GM20000 (cell line): ENCODE measurements around the gene SERPINA9.
"Not testable (repeated sequence)": the region's sequence is repeated elsewhere in the genome, so short reads cannot be mapped to it uniquely, and the experiment has no call there.

ENCODE experiments used
- DNase-seq: peaks from one replicate; pipeline ENCODE4 v3.0.0; 2012; ENCODE audit warnings: low spot score
- TF ChIP-seq, protein P1 (sequence below): IDR thresholded peaks from 2 replicates; pipeline ENCODE4 v1.5.1; 2012; ENCODE audit warnings: mild to moderate bottlenecking, control low read depth; ENCODE audit errors: extremely low read depth, missing control alignments

SERPINA9 gene

DNA sequence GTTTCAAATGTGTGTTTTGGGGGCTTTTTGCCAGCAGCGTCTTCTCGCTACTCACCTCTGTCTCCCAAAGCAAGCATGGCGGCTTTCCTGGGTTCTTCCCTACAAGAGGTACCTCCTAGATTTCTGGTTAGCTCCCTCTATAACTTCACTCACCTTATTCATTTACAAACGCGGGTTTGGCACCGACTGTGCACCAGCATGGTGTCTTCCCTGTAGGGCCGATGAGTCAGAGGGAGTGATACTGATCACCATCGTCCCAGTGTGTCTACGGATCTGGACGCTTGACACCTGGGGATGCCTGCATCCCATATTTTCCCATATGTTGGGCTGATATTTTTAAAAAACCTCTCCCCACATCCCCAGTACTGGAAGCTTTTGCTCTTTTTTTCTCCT is 41.2 kb upstream of the SERPINA9 start:
- TF ChIP-seq, protein P1, sequence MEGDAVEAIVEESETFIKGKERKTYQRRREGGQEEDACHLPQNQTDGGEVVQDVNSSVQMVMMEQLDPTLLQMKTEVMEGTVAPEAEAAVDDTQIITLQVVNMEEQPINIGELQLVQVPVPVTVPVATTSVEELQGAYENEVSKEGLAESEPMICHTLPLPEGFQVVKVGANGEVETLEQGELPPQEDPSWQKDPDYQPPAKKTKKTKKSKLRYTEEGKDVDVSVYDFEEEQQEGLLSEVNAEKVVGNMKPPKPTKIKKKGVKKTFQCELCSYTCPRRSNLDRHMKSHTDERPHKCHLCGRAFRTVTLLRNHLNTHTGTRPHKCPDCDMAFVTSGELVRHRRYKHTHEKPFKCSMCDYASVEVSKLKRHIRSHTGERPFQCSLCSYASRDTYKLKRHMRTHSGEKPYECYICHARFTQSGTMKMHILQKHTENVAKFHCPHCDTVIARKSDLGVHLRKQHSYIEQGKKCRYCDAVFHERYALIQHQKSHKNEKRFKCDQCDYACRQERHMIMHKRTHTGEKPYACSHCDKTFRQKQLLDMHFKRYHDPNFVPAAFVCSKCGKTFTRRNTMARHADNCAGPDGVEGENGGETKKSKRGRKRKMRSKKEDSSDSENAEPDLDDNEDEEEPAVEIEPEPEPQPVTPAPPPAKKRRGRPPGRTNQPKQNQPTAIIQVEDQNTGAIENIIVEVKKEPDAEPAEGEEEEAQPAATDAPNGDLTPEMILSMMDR = no peak
- no peak for DNase-seq

DNA sequence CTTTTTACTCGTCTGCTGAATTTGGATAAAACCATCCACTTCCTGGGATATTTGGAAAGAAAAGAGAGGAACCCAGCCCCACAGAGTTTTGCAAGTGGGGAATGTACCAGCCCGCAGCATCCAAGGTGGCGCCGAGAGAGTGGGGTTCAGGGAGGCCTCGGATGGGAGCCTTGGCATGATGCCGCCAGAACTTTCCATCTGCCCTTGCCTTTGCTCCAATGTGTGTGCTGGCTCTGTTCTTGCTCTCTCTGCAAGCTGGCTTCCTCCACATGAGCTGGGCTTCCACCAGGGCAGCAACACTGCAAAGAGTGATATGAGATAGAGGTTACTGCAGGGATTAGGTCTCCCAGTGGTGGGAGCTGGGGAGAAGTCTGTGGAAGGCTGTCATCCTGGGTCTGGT is 39.9 kb upstream of the SERPINA9 start:
- TF ChIP-seq, protein P1 = no peak
- no peak for DNase-seq

DNA sequence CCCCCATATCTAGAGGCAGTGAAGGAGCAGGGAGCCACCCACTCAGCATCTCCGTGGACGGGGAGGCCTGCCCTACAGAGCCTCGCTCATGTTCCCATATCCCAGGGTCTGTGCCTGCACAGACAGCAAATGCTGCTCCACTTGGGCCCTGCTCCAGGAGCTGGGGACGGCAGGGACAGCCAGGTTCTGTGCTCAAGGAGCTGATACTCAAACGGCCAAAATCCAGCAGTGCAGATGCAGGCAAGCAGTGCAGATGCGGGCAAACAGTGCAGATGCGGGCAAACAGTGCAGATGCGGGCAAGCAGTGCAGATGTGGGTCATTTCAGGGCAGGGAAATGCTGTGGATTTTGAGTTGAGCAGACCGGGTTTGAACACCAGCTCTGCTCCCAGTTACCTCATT is 39.4 kb upstream of the SERPINA9 start:
- TF ChIP-seq, protein P1 = no peak
- no peak for DNase-seq

DNA sequence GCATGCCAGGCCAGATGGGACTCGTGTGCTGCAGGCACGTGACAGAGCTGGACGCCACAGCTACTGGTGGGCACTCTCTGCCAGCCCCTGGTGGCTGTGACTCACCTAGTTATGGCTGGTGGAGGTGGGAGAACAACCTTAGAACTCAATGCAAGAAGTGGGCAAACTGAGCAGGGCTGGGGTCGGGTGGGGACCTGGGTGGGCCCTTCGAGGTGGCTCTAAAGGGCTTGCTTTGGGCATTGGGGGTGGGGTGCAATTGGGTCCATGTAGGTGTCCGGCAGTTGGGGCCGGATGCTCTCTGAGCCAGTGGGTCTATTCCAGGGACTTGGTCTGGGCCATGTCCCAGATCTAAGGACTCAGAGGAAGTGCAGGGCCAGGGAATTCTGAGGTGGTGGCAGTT is 38.4 kb upstream of the SERPINA9 start:
- TF ChIP-seq, protein P1 = no peak
- no peak for DNase-seq

DNA sequence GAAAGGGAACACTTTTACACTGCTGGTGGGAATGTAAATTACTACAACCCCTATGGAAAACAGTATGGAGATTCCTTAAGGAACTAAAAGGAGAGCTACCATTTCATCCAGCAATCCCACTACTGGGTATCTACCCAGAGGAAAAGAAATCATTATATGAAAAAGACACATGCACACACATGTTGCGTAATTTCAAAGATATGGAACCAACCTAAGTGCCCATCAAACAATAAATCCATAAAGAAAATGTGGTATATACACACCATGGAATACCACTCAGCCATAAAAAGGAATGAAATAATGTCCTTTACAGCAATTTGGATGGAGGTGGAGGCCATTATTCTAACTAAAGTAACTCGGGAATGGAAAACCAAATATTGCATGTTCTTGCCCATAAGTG is 34.5 kb upstream of the SERPINA9 start:
- not testable (repeated sequence) for DNase-seq

DNA sequence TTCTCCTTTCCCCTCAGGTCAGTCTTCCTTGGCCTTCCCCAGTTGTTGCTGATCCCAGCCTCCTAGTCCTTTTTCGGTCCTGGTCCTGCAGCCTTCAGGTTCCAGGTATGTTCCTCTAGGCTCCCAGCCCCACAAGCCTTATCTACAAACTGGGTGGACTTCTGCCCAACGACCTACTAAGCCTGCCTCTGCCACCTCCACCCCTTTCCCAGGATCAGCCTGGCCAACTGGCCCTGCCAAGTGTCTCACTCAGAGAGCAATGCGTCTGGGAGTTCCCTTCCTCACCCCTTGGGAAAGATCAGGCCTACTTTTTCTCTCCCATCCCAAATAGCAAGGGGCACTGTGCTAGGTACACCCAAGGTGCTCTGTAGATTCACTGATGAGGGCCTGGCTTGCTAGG is 33.4 kb upstream of the SERPINA9 start, which contains the start of gene SERPINA12:
SERPINA12 (minus strand) TSS at position 114 of the 400 bp plus-strand sequence. CDS start 11,072 bp downstream, outside the sequence.
- DNase-seq = no peak
- TF ChIP-seq, protein P1 = no peak

DNA sequence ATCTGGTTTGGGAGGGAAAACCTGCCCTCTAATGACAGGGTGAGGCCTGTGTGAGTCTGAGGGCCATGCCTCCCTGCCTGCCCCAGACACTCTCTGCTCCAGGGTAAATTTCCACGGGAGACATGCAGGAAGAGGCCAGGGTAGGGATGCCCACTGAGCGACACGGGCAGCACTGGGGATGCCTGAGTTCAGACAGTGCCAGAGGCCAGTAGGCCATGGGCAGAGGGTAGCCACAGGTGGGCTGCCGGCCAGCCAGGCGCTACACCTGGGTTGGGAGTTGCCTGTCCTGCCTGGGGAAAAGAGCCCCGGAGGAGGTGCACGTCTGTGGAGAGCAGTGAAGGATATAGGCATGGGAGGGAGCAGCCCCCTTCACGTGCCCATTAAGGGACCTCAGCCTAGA is 29.6 kb upstream of the SERPINA9 start:
- DNase-seq = no peak
- TF ChIP-seq, protein P1 = no peak

DNA sequence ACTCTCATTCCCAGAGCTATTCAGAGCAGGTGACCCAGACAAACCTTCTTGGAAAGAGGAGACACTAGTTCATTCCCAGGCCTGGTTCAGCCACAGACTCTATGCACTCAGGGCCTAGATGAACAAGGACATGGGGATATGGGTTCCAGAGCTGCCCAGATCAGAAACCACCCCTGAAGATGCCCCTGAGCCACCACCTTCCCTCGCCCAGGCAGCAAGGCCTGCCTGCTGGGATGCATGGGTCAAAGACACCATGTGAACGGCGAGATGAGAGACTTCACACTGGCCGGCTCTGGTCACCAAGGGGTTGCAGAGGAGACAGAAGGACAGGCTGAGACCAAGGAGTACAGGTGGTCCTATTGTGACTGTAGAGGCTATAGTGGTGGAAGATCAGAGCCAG is 29.2 kb upstream of the SERPINA9 start:
- DNase-seq = no peak
- TF ChIP-seq, protein P1 = no peak
